SK-N-MC (cell line): ENCODE data around the gene GLYATL1B.
"Not testable (repeated sequence)": the region's sequence is repeated elsewhere in the genome, so short reads cannot be mapped to it uniquely, and the experiment has no call there.

Experiments
- EZH2 ChIP-seq: fragments of 200-600 bp; sonication (generic); IDR thresholded peaks from one replicate; pipeline ENCODE4 v1.6.1; 2017; ENCODE audit warnings: antibody characterized with exemption
- FOXP2 ChIP-seq: optimal IDR thresholded peaks from 2 replicates; pipeline ENCODE3; 2011; ENCODE audit warnings: mild to moderate bottlenecking, moderate library complexity; ENCODE audit not compliant: insufficient read depth; ENCODE audit errors: extremely low read length, control extremely low read depth
- POLR2AphosphoS5 ChIP-seq: IDR thresholded peaks from 2 replicates; pipeline ENCODE4 v1.6.1; 2012; ENCODE audit warnings: mild to moderate bottlenecking, low read depth, low read length, borderline replicate concordance

DNA sequence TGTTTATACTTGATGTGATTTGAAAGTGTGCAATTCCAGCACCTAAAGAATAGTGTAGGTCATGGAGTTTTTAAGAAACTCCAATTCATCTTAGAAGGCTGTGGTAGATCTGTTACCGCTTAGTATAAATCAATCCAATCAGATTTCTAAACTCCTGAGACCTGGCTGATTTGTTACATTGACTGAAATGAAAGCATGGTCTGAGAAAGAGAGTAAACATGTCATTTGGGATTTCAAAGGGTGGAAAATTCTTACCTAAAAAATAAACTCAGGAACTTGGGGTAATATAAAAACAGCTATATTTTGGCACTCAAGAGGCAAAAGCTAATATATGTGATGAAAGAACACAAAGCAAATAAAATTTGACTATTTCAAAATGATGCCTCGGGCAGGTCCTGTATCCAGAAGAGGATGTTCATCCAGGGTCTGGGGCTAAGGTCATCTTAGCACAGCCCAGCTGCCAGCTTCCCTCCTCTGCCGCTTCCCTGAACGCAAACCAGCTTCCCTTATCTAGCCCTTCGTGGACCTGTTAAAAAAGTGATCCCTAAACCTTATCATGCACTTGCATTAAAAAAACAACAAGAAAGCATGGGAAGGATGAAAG is 10.0 kb downstream of the GLYATL1B start:
- TF ChIP-seq EZH2, POLR2AphosphoS5, FOXP2: not testable (repeated sequence)
